Measurements from ENCODE around the gene SLC35E1.

- TF ChIP-seq CTCF (CRISPR knock-in tag; IDR thresholded peaks at IDR 0.05): no peak
- no peak for TF ChIP-seq ZBTB2 (CRISPR knock-in tag; IDR thresholded peaks at IDR 0.05; ENCODE audit: low read depth)
- TF ChIP-seq ZMAT5 (CRISPR knock-in tag; IDR thresholded peaks at IDR 0.05; ENCODE audit: borderline replicate concordance, low read depth): no peak
- no peak for TF ChIP-seq MYC (CRISPR knock-in tag; IDR thresholded peaks at IDR 0.05; ENCODE audit: borderline replicate concordance)
- no peak for TF ChIP-seq ZBTB38 (CRISPR knock-in tag; IDR thresholded peaks at IDR 0.05)
- no peak for TF ChIP-seq ZSCAN20 (CRISPR knock-in tag; IDR thresholded peaks at IDR 0.05; ENCODE audit: borderline replicate concordance)
- no peak for TF ChIP-seq CHCHD3 (CRISPR knock-in tag; IDR thresholded peaks at IDR 0.05)
- TF ChIP-seq, protein P1, sequence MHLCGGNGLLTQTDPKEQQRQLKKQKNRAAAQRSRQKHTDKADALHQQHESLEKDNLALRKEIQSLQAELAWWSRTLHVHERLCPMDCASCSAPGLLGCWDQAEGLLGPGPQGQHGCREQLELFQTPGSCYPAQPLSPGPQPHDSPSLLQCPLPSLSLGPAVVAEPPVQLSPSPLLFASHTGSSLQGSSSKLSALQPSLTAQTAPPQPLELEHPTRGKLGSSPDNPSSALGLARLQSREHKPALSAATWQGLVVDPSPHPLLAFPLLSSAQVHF (CRISPR knock-in tag; IDR thresholded peaks at IDR 0.05): no peak
- TF ChIP-seq FOXC1 (CRISPR knock-in tag; IDR thresholded peaks at IDR 0.05; ENCODE audit: borderline replicate concordance): no peak
These were observed 54.2 kb downstream of the SLC35E1 start for GRCh38 chr19:16518061-16518460.

All from HepG2 (cell line).